Panc1 (cell line): ENCODE measurements around the gene BCAP29. TPM values are rescaled to one million over a fixed set of nuclear protein-coding genes. Genes with fewer than 3 reads are reported as not detected.

Experiments used
- ATAC-seq: fragments of 200-7000 bp; cut with Tn5 transposase; 2 replicates; pipeline ENCODE4 v1.9.1; 2020; ENCODE audit warnings: mild to moderate bottlenecking, moderate library complexity
- BruUV-seq: library from RNA; stranded (reverse); fragments of 400-500 nt; replicated peaks from 2 replicates; lab custom pipeline; 2021; lab: Mats Ljungman, UMichigan
- CTCF ChIA-PET: fragments of 300-600 bp; sonication (Branson Sonifier 250); formaldehyde crosslinking; loops from one replicate; lab custom pipeline; 2022; ENCODE audit warnings: antibody characterized with exemption; lab: Charles Lee
- POLR2A ChIA-PET: fragments of 300-600 bp; sonication (Branson Sonifier 250); formaldehyde crosslinking; loops from one replicate; lab custom pipeline; 2022; ENCODE audit warnings: antibody characterized with exemption; lab: Charles Lee
- DNase-seq: peaks from one replicate; pipeline ENCODE4 v3.0.0-alpha.2; 2010; ENCODE audit warnings: low read depth, low spot score
- H3K27ac ChIP-seq: 2 replicates; pipeline ENCODE4 v1.5.1; 2011; ENCODE audit warnings: mild to moderate bottlenecking, low read length, inconsistent platforms
- H3K27me3 ChIP-seq: fragments of 200-500 bp; sonication (Bioruptor generic); 2 replicates; pipeline ENCODE4 v1.6.0; 2014; ENCODE audit warnings: low read length, inconsistent platforms; ENCODE audit not compliant: control insufficient read depth, insufficient read depth
- H3K36me3 ChIP-seq: fragments of 200-500 bp; sonication (Bioruptor generic); 2 replicates; pipeline ENCODE4 v1.5.1; 2014; ENCODE audit warnings: inconsistent platforms, mild to moderate bottlenecking, low read length, moderate library complexity; ENCODE audit not compliant: control insufficient read depth, insufficient read depth
- H3K4me1 ChIP-seq: 2 replicates; pipeline ENCODE4 v1.5.1; 2011; ENCODE audit warnings: inconsistent platforms, mild to moderate bottlenecking, low read length, moderate library complexity; ENCODE audit not compliant: control insufficient read depth, insufficient read depth
- H3K4me3 ChIP-seq, 2 experiments: 2 replicates each; pipeline ENCODE4 v1.5.1; 2011 to 2012; ENCODE audit warnings: low read depth in 2 of 2, low read length in 2 of 2, mild to moderate bottlenecking in 2 of 2, inconsistent platforms in 1 of 2, moderate library complexity in 1 of 2
- H3K9me3 ChIP-seq: fragments of 200-500 bp; sonication (Bioruptor generic); 2 replicates; pipeline ENCODE4 v1.5.1; 2014; ENCODE audit warnings: low read depth, mild to moderate bottlenecking, inconsistent platforms, low read length, moderate library complexity; ENCODE audit not compliant: control insufficient read depth, insufficient read depth
- POLR2AphosphoS5 ChIP-seq: IDR thresholded peaks from 2 replicates; pipeline ENCODE4 v1.6.1; 2012; ENCODE audit warnings: mild to moderate bottlenecking, low read depth, low read length, moderate library complexity
- SIN3A ChIP-seq: IDR thresholded peaks from 2 replicates; pipeline ENCODE4 v1.6.1; 2012; ENCODE audit warnings: low read depth, mild to moderate bottlenecking, low read length, moderate library complexity, borderline replicate concordance; ENCODE audit not compliant: insufficient read depth
- TCF7L2 ChIP-seq: IDR thresholded peaks from 2 replicates; pipeline ENCODE4 v1.6.1; 2011; ENCODE audit warnings: mild to moderate bottlenecking, low read depth, low read length, inconsistent platforms
- in situ Hi-C: cut with HindIII; loops from 2 replicates; pipeline ENCODE4 v1.10.0; 2016; ENCODE audit warnings: low sequenced_read_pairs, low pct_unique_long_range_greater_than_20kb
- intact Hi-C: fragments of 100-400 bp; cut with micrococcal nuclease; formaldehyde crosslinking; loops from one replicate; pipeline ENCODE4 v1.10.0; 2022; ENCODE audit not compliant: unreplicated experiment
- total RNA-seq: library from RNA; stranded (reverse); gene quantifications from one replicate; pipeline ENCODE4 v1.2.1, GENCODE V29; 2021; ENCODE audit not compliant: unreplicated experiment
- TF ChIP-seq, protein P1 (sequence below), 2 experiments: IDR thresholded peaks; 2 replicates each; pipeline ENCODE4 v1.6.1; 2011 to 2012; ENCODE audit warnings: low read depth in 2 of 2, control low read depth in 1 of 2, low read length in 1 of 2, mild to moderate bottlenecking in 1 of 2, moderate library complexity in 1 of 2; ENCODE audit not compliant: insufficient read depth in 1 of 2
- TF ChIP-seq, protein P2 (sequence below): fragments of 450-650 bp; IDR thresholded peaks from 2 replicates; pipeline ENCODE4 v1.5.1; 2017; ENCODE audit warnings: mild to moderate bottlenecking

BCAP29 gene
- total RNA-seq, 1 experiment from 2014 or later: 71.7 TPM

DNA sequence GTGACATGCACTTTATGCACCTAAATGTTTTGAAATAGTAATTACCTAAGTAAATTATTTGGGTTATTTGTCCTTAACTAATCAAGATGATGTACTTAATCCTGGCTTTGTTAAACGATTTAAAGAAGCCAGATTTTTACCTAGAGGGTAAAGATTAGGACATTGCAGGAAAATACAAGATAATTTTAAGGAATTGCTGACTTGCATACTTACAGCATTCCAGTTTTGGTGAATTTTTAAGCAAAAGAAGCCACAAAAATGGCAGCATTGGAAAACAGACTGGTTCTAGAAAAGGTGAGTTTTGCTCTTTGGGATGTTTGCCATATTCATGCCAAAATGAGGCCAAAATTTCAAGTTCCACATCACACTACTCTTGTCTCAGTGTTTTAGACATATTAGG lies 33.4 kb downstream of the BCAP29 start:
- Histone ChIP-seq H3K36me3 (peaks cover 14% of the 10 kb centered on the region; the same call in 1 of the 2 replicates), H3K4me3 (no peak overlapping the region), H3K27ac (no peak overlapping the region), H3K27me3 (no peaks in the 10 kb centered on the region), H3K4me1 (no peaks in the 10 kb centered on the region), H3K9me3 (no peaks in the 10 kb centered on the region)
- ChIA-PET CTCF (no interaction called here), POLR2A (no interaction called here)
- DNase-seq: no peak
- BruUV-seq: no TSS peak
- intact Hi-C loops: no loop called here
- no peak for ATAC-seq
- in situ Hi-C loops: no loop called here
- TF ChIP-seq TCF7L2 (no peak), POLR2AphosphoS5 (no peak), SIN3A (no peak)
- TF ChIP-seq, protein P1, sequence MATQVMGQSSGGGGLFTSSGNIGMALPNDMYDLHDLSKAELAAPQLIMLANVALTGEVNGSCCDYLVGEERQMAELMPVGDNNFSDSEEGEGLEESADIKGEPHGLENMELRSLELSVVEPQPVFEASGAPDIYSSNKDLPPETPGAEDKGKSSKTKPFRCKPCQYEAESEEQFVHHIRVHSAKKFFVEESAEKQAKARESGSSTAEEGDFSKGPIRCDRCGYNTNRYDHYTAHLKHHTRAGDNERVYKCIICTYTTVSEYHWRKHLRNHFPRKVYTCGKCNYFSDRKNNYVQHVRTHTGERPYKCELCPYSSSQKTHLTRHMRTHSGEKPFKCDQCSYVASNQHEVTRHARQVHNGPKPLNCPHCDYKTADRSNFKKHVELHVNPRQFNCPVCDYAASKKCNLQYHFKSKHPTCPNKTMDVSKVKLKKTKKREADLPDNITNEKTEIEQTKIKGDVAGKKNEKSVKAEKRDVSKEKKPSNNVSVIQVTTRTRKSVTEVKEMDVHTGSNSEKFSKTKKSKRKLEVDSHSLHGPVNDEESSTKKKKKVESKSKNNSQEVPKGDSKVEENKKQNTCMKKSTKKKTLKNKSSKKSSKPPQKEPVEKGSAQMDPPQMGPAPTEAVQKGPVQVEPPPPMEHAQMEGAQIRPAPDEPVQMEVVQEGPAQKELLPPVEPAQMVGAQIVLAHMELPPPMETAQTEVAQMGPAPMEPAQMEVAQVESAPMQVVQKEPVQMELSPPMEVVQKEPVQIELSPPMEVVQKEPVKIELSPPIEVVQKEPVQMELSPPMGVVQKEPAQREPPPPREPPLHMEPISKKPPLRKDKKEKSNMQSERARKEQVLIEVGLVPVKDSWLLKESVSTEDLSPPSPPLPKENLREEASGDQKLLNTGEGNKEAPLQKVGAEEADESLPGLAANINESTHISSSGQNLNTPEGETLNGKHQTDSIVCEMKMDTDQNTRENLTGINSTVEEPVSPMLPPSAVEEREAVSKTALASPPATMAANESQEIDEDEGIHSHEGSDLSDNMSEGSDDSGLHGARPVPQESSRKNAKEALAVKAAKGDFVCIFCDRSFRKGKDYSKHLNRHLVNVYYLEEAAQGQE (IDR thresholded peaks at IDR 0.05; ENCODE audit: insufficient read depth in 1 of 2, low read depth in 2 of 2, low read length in 1 of 2): no peak
- TF ChIP-seq, protein P2, sequence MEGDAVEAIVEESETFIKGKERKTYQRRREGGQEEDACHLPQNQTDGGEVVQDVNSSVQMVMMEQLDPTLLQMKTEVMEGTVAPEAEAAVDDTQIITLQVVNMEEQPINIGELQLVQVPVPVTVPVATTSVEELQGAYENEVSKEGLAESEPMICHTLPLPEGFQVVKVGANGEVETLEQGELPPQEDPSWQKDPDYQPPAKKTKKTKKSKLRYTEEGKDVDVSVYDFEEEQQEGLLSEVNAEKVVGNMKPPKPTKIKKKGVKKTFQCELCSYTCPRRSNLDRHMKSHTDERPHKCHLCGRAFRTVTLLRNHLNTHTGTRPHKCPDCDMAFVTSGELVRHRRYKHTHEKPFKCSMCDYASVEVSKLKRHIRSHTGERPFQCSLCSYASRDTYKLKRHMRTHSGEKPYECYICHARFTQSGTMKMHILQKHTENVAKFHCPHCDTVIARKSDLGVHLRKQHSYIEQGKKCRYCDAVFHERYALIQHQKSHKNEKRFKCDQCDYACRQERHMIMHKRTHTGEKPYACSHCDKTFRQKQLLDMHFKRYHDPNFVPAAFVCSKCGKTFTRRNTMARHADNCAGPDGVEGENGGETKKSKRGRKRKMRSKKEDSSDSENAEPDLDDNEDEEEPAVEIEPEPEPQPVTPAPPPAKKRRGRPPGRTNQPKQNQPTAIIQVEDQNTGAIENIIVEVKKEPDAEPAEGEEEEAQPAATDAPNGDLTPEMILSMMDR: no peak

DNA sequence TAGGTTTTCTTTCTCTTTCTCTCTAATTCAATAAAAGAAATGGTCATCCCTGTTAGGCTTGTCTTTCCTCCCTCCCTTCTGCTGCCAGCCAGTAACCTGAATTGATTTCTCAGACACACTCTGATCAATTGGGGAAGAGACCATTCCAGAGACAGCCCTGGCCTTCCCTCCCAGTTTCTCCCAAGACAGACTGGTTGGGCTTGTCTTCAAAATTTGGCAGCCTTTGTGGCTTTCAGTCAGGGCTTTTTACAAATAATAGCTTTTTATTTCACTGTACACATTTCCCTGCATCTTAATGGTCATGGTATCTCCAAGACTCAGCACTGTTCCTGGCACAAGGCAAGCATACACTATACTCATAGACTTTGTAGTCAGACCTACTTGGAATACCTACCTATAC lies 33.9 kb downstream of the BCAP29 start:
- intact Hi-C loops (no loop called here), in situ Hi-C loops (no loop called here)
- no peak for DNase-seq
- BruUV-seq: no TSS peak
- TF ChIP-seq POLR2AphosphoS5: no peak
- no peak for TF ChIP-seq SIN3A
- TF ChIP-seq, protein P1 (IDR thresholded peaks at IDR 0.05; ENCODE audit: insufficient read depth in 1 of 2, low read depth in 2 of 2, low read length in 1 of 2): no peak
- TF ChIP-seq, protein P2: no peak
- H3K36me3 ChIP-seq: peaks cover 14% of the 10 kb centered on the region; the same call in 1 of the 2 replicates
- H3K9me3 ChIP-seq: no peaks in the 10 kb centered on the region
- ChIA-PET POLR2A (no interaction called here), CTCF (no interaction called here)
- no peak overlapping the region for H3K27ac ChIP-seq
- no peaks in the 10 kb centered on the region for H3K4me1 ChIP-seq
- no peak for ATAC-seq
- no peak overlapping the region for H3K4me3 ChIP-seq
- no peaks in the 10 kb centered on the region for H3K27me3 ChIP-seq
